ENCODE results near the gene HOXB2.

DNA sequence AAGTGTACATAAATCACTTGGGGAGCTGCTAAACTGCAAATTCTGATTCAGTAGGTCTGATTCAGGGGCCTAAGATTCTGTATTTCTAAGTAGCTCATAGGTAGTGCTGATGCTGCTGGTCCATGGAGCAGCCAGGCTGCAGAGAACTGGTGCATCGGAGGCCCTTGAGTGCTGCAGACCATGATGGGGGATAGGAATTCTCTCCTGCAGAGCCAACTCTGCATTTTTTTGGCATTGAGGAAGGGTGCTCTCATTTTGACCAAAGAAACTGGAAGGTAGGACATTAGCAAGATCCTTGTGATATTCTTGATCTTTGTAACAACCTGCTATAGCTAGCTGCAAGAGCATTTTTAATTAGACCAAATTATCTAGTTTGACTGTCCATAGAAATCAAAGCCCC lies 4.7 kb downstream of the HOXB2 start:
- TF ChIP-seq, protein P1, sequence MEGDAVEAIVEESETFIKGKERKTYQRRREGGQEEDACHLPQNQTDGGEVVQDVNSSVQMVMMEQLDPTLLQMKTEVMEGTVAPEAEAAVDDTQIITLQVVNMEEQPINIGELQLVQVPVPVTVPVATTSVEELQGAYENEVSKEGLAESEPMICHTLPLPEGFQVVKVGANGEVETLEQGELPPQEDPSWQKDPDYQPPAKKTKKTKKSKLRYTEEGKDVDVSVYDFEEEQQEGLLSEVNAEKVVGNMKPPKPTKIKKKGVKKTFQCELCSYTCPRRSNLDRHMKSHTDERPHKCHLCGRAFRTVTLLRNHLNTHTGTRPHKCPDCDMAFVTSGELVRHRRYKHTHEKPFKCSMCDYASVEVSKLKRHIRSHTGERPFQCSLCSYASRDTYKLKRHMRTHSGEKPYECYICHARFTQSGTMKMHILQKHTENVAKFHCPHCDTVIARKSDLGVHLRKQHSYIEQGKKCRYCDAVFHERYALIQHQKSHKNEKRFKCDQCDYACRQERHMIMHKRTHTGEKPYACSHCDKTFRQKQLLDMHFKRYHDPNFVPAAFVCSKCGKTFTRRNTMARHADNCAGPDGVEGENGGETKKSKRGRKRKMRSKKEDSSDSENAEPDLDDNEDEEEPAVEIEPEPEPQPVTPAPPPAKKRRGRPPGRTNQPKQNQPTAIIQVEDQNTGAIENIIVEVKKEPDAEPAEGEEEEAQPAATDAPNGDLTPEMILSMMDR (IDR thresholded peaks at IDR 0.05; ENCODE audit: low read length) = no peak
- TF ChIP-seq EZH2 (IDR thresholded peaks at IDR 0.05; ENCODE audit: borderline replicate concordance, low read length) = no peak
